Measurements from ENCODE around the gene ESYT3.

DNA sequence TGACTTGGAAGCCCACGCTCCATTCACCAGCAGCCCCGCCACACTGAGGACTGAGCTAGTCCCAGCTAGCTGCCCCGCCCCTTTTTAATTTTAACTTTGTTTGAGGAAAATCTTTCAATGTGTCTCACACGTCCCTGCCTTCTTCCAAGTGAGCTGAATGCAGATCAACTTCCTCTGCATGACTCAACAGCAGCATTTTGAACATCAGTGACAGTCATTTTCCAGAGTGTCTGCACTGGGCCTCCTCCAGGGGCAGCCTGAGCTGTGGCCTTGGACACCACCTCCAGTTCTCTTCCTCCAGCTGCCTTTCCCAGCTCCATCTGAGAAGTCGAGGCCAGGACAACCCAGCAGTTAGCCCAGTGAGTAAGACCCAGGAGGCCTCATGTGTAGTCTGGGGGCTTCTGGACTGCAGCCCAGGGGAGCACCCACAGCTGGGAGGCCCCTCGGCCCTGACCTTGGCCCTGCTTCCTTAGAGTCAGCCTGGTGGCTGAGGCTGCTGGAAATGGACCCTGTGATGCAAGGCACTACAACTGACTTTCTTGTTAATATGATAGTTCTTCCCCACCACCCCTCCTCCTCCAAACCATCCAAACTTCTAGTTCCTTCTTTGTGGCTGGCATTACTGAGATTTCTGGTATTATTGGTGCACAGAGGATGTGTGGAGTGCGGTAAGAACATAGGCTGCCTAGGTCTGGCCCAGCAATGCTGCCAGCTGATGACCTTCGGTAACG, 21.4 kb upstream of the ESYT3 start:
- TF ChIP-seq, protein P1, sequence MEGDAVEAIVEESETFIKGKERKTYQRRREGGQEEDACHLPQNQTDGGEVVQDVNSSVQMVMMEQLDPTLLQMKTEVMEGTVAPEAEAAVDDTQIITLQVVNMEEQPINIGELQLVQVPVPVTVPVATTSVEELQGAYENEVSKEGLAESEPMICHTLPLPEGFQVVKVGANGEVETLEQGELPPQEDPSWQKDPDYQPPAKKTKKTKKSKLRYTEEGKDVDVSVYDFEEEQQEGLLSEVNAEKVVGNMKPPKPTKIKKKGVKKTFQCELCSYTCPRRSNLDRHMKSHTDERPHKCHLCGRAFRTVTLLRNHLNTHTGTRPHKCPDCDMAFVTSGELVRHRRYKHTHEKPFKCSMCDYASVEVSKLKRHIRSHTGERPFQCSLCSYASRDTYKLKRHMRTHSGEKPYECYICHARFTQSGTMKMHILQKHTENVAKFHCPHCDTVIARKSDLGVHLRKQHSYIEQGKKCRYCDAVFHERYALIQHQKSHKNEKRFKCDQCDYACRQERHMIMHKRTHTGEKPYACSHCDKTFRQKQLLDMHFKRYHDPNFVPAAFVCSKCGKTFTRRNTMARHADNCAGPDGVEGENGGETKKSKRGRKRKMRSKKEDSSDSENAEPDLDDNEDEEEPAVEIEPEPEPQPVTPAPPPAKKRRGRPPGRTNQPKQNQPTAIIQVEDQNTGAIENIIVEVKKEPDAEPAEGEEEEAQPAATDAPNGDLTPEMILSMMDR (IDR thresholded peaks at IDR 0.05), result no peak
- no peak for TF ChIP-seq POLR2A (IDR thresholded peaks at IDR 0.05)

Measured in vagina (tissue), 2 donors.